HCT116 (cell line): Measurements from ENCODE around the gene HAT1.

Experiments
- CTCF ChIP-seq, 3 experiments: fragments of 200-600 bp in 1 of 3; sonication (generic) in 1 of 3; IDR thresholded peaks in 2 of 3; conservative IDR thresholded peaks in 1 of 3; 2 replicates each; pipeline ENCODE4 v1.5.1; 2012 to 2017; ENCODE audit warnings: low read depth in 2 of 3, low read length in 2 of 3, antibody characterized with exemption in 1 of 3, borderline replicate concordance in 1 of 3, control low read depth in 1 of 3, mild to moderate bottlenecking in 1 of 3, mixed read lengths in 1 of 3, mixed run types in 1 of 3, moderate library complexity in 1 of 3; ENCODE audit not compliant: insufficient read depth in 1 of 3
- RAD21 ChIP-seq: IDR thresholded peaks from 2 replicates; pipeline ENCODE4 v1.6.1; 2012; ENCODE audit warnings: low read depth, mild to moderate bottlenecking

GRCh38 chr2:171986778-171987177 is 64.5 kb downstream of the HAT1 start:
- TF ChIP-seq CTCF (IDR thresholded peaks at IDR 0.05 in 2 of 3, conservative IDR thresholded peaks at IDR 0.05 in 1 of 3; ENCODE audit: borderline replicate concordance in 1 of 3, insufficient read depth in 1 of 3, low read depth in 2 of 3, low read length in 2 of 3) (no peak), RAD21 (no peak)
